HepG2 (cell line): ENCODE data around the gene ARIH2. TPM values are rescaled to one million over a fixed set of nuclear protein-coding genes. Genes with fewer than 3 reads are reported as not detected.
A peak's percentile ranks its signal among the peaks of the same experiment; 100 is the strongest.

ENCODE experiments used
- ASH2L ChIP-seq: fragments of 300-600, 200-600 bp; sonication (generic); IDR thresholded peaks from 2 replicates; pipeline ENCODE4 v1.7.0; 2017; ENCODE audit warnings: low read depth, mild to moderate bottlenecking, moderate library complexity, mixed read lengths, low read length; ENCODE audit not compliant: insufficient read length
- ATF5 ChIP-seq: sonication (generic); formaldehyde crosslinking; IDR thresholded peaks from 2 replicates; pipeline ENCODE4 v1.4.0; 2020; ENCODE audit warnings: mild to moderate bottlenecking, low read depth, missing genetic modification reagents
- E2F5 ChIP-seq: sonication (generic); formaldehyde crosslinking; conservative IDR thresholded peaks from 2 replicates; pipeline ENCODE4 v1.4.0; 2020; ENCODE audit warnings: missing genetic modification reagents
- GABPA ChIP-seq, 2 experiments: IDR thresholded peaks; 2 replicates each; pipeline ENCODE4 v1.6.1; 2011 to 2016; ENCODE audit warnings: low read depth in 2 of 2, low read length in 1 of 2, missing biosample characterization in 1 of 2, missing genetic modification characterization in 1 of 2
- NCOA2 ChIP-seq: sonication (generic); formaldehyde crosslinking; IDR thresholded peaks from 2 replicates; pipeline ENCODE4 v1.8.0; 2022; ENCODE audit warnings: inconsistent platforms
- PATZ1 ChIP-seq: sonication (generic); formaldehyde crosslinking; IDR thresholded peaks from 2 replicates; pipeline ENCODE4 v1.4.0; 2020; ENCODE audit warnings: missing genetic modification reagents
- TP53 ChIP-seq: sonication (generic); formaldehyde crosslinking; conservative IDR thresholded peaks from 2 replicates; pipeline ENCODE4 v1.4.0; 2020; ENCODE audit warnings: missing genetic modification reagents
- USF2 ChIP-seq, 2 experiments: sonication (generic) in 1 of 2; formaldehyde crosslinking in 1 of 2; IDR thresholded peaks; 2 replicates each; pipeline versions ENCODE4 v1.5.1 to v1.6.1; 2011 to 2020; ENCODE audit warnings: borderline replicate concordance in 1 of 2, low read depth in 1 of 2, low read length in 1 of 2, mild to moderate bottlenecking in 1 of 2, missing genetic modification reagents in 1 of 2, moderate library complexity in 1 of 2
- YY1 ChIP-seq: IDR thresholded peaks from 2 replicates; pipeline ENCODE4 v1.6.1; 2011; ENCODE audit warnings: low read length, low read depth, moderate library complexity, mild to moderate bottlenecking; ENCODE audit not compliant: insufficient read depth, insufficient replicate concordance
- ZNF44 ChIP-seq: sonication (generic); formaldehyde crosslinking; IDR thresholded peaks from 2 replicates; pipeline ENCODE4 v1.5.1; 2020; ENCODE audit warnings: mild to moderate bottlenecking, missing genetic modification reagents
- ZNF501 ChIP-seq: sonication (generic); formaldehyde crosslinking; IDR thresholded peaks from 2 replicates; pipeline ENCODE4 v1.5.1; 2020; ENCODE audit warnings: mild to moderate bottlenecking, moderate library complexity, missing genetic modification reagents
- ZNF512B ChIP-seq: sonication (generic); formaldehyde crosslinking; IDR thresholded peaks from 2 replicates; pipeline ENCODE4 v1.5.1; 2020; ENCODE audit warnings: missing genetic modification reagents, mild to moderate bottlenecking, borderline replicate concordance
- ZNF577 ChIP-seq: sonication (generic); formaldehyde crosslinking; IDR thresholded peaks from 2 replicates; pipeline ENCODE4 v1.4.0; 2020; ENCODE audit warnings: mild to moderate bottlenecking, low read depth, missing genetic modification reagents, borderline replicate concordance
- ZNF660 ChIP-seq: sonication (generic); formaldehyde crosslinking; IDR thresholded peaks from 2 replicates; pipeline ENCODE4 v1.5.1; 2020; ENCODE audit warnings: mild to moderate bottlenecking, low read depth, missing genetic modification reagents, borderline replicate concordance
- ZNF777 ChIP-seq: sonication (generic); formaldehyde crosslinking; IDR thresholded peaks from 2 replicates; pipeline ENCODE4 v1.4.0; 2020; ENCODE audit warnings: missing genetic modification reagents
- ZNF788 ChIP-seq: sonication (generic); formaldehyde crosslinking; IDR thresholded peaks from 2 replicates; pipeline ENCODE4 v1.5.0; 2020; ENCODE audit warnings: mild to moderate bottlenecking, missing genetic modification reagents, borderline replicate concordance
- polyA plus RNA-seq, 8 experiments: library from polyadenylated mRNA; depleted of rRNA in 3 of 8; stranded (reverse) in 7 of 8; unstranded in 1 of 8; fragments of >200 nt; fragmentation: Illumina TruSeq in 4 of 8; extraction: Trizol in 4 of 8; gene quantifications; 2 replicates each; pipeline versions ENCODE4 v1.2.1 to v1.2.3, GENCODE V29; 2011 to 2016; ENCODE audit warnings: low read depth in 4 of 8, missing spikeins in 1 of 8, mixed read lengths in 1 of 8; ENCODE audit not compliant: insufficient read depth in 1 of 8
- total RNA-seq, 5 experiments: library from RNA; depleted of rRNA; stranded (reverse); fragments of >200 nt; fragmentation: Illumina TruSeq; extraction: Trizol; gene quantifications; 2 replicates each; pipeline ENCODE4 v1.2.3, GENCODE V29; 2016; ENCODE audit warnings: low read depth in 1 of 5

The ARIH2 gene
- total and polyA plus RNA-seq, 2 of the 13 experiments (the other 11 are each of a cell fraction or from before 2014, with no cell fraction given): 64.8 to 83.3 TPM

- TF ChIP-seq USF2 (IDR thresholded peaks at IDR 0.05; ENCODE audit: low read depth, low read length): no peak
- no peak for TF ChIP-seq USF2 (CRISPR knock-in tag; IDR thresholded peaks at IDR 0.05; ENCODE audit: borderline replicate concordance)
- TF ChIP-seq ZNF788 (CRISPR knock-in tag): no peak
- no peak for TF ChIP-seq ATF5 (CRISPR knock-in tag)
- TF ChIP-seq NCOA2 (CRISPR knock-in tag): peak; percentile 71
- no peak for TF ChIP-seq E2F5 (CRISPR knock-in tag)
- TF ChIP-seq TP53 (CRISPR knock-in tag): peak; percentile 57; the same call in 1 of the 2 replicates
- no peak for TF ChIP-seq ZNF660 (CRISPR knock-in tag)
- TF ChIP-seq ZNF577 (CRISPR knock-in tag): no peak
- peak; percentile 30 for TF ChIP-seq ASH2L
- peak; percentile 32; the same call in 1 of the 2 replicates for TF ChIP-seq PATZ1 (CRISPR knock-in tag)
- no peak for TF ChIP-seq ZNF44 (CRISPR knock-in tag)
- no peak for TF ChIP-seq YY1
- TF ChIP-seq ZNF501 (CRISPR knock-in tag): no peak
- TF ChIP-seq GABPA (IDR thresholded peaks at IDR 0.05; ENCODE audit: low read depth, low read length): no peak
- TF ChIP-seq GABPA (CRISPR knock-in tag; IDR thresholded peaks at IDR 0.05; ENCODE audit: low read depth): peak; percentile 48; the same call in 1 of the 2 replicates
- 0 out of 2 replicates have a peak, but pooled peaks have one; percentile 41 for TF ChIP-seq ZNF777
- TF ChIP-seq ZNF512B: no peak
These were observed 20.9 kb upstream of the ARIH2 start (continued) for GRCh38 chr3:48897460-48898376.
